HepG2 (cell line): ENCODE data around the gene ACOT6. TPM values are rescaled to one million over a fixed set of nuclear protein-coding genes. Genes with fewer than 3 reads are reported as not detected.
"Not testable (repeated sequence)": the region's sequence is repeated elsewhere in the genome, so short reads cannot be mapped to it uniquely, and the experiment has no call there.

Source experiments
- ATAC-seq: fragments of 200-7000 bp; cut with Tn5 transposase; 3 replicates; pipeline ENCODE4 v1.9.1; 2020; ENCODE audit warnings: mild to moderate bottlenecking, moderate library complexity
- BruUV-seq: library from RNA; stranded (reverse); fragments of 400-500 nt; replicated peaks from 2 replicates; lab custom pipeline; 2021; lab: Mats Ljungman, UMichigan
- CTCF ChIA-PET: fragments of 300-600 bp; formaldehyde crosslinking; extraction: SDS; loops from one replicate; lab custom pipeline; 2021; ENCODE audit warnings: low total read pairs, inconsistent platforms, low intra/inter-chr PET ratio; lab: Yijun Ruan, JAX
- POLR2A ChIA-PET: fragments of 350-600 bp; sonication (Branson Sonifier 250); formaldehyde crosslinking; loops from one replicate; lab custom pipeline; 2020; ENCODE audit warnings: antibody characterized with exemption, inconsistent platforms; lab: Yijun Ruan, JAX
- DNase-seq: peaks from one replicate; pipeline ENCODE4 v3.0.0-alpha.2; 2015; ENCODE audit warnings: low spot score
- FAIRE-seq: peaks from 3 replicates; lab custom pipeline; 2011; peaks lifted over from hg19 to GRCh38; lab: Jason Lieb, UNC
- H2AFZ ChIP-seq: one replicate; pipeline ENCODE4 v1.6.1; 2011; ENCODE audit warnings: low read length, inconsistent platforms
- H3K27ac ChIP-seq: fragments of 300-600 bp; 3 replicates; pipeline ENCODE4 v1.8.0; 2011; ENCODE audit warnings: mixed run types, mild to moderate bottlenecking, mixed read lengths, low read length, inconsistent platforms; ENCODE audit not compliant: insufficient read depth; ENCODE audit errors: extremely low read length
- H3K27me3 ChIP-seq, 2 experiments: fragments of 200-600 bp in 1 of 2; 2 replicates in 1 of 2; 3 replicates in 1 of 2; pipeline versions ENCODE4 v1.6.0 to v1.8.0; 2011; ENCODE audit warnings: low read length in 2 of 2, mild to moderate bottlenecking in 2 of 2, moderate library complexity in 2 of 2, inconsistent platforms in 1 of 2; ENCODE audit not compliant: insufficient read depth in 2 of 2, control insufficient read depth in 1 of 2
- H3K36me3 ChIP-seq, 2 experiments: fragments of 200-600 bp in 1 of 2; replicated peaks in 1 of 2; 2 replicates in 1 of 2; 3 replicates in 1 of 2; pipeline versions ENCODE4 v1.5.1 to v1.8.0; 2011; ENCODE audit warnings: low read length in 2 of 2, inconsistent platforms in 1 of 2; ENCODE audit not compliant: insufficient read depth in 2 of 2, control insufficient read depth in 1 of 2
- H3K4me1 ChIP-seq: 2 replicates; pipeline ENCODE4 v1.5.1; 2012; ENCODE audit warnings: low read length, inconsistent platforms; ENCODE audit not compliant: insufficient read depth
- H3K4me2 ChIP-seq: 2 replicates; pipeline ENCODE4 v1.6.0; 2011; ENCODE audit warnings: low read depth, low read length, inconsistent platforms
- H3K4me3 ChIP-seq, 3 experiments: fragments of 200-600 bp in 1 of 3; sonication (generic), shearing (Covaris generic) in 1 of 3; replicated peaks in 1 of 3; 2 replicates each; pipeline ENCODE4 v1.5.1; 2011 to 2016; ENCODE audit warnings: low read length in 3 of 3, inconsistent platforms in 2 of 3, low read depth in 2 of 3, mild to moderate bottlenecking in 2 of 3, control low read depth in 1 of 3, mixed read lengths in 1 of 3; ENCODE audit not compliant: insufficient read depth in 1 of 3
- H3K79me2 ChIP-seq: one replicate; pipeline ENCODE4 v1.6.1; 2011; ENCODE audit warnings: low read length, inconsistent platforms; ENCODE audit not compliant: insufficient read depth
- H3K9ac ChIP-seq: 2 replicates; pipeline ENCODE4 v1.6.0; 2011; ENCODE audit warnings: mild to moderate bottlenecking, low read depth, low read length, inconsistent platforms; ENCODE audit not compliant: insufficient read depth
- H3K9me3 ChIP-seq: 2 replicates; pipeline ENCODE4 v1.5.1; 2012; ENCODE audit warnings: mild to moderate bottlenecking, low read length
- H4K20me1 ChIP-seq: 2 replicates; pipeline ENCODE4 v1.6.0; 2011; ENCODE audit warnings: inconsistent platforms, mild to moderate bottlenecking, low read length, moderate library complexity; ENCODE audit not compliant: insufficient read depth
- KDM2A ChIP-seq: sonication (generic); formaldehyde crosslinking; IDR thresholded peaks from 2 replicates; pipeline ENCODE4 v1.4.0; 2020; ENCODE audit warnings: low read depth, missing genetic modification reagents, borderline replicate concordance
- RAD21 ChIP-seq: fragments of 450-650 bp; formaldehyde crosslinking; IDR thresholded peaks from 2 replicates; pipeline ENCODE4 v1.5.0; 2020; ENCODE audit warnings: mild to moderate bottlenecking
- SAP130 ChIP-seq: IDR thresholded peaks from 2 replicates; pipeline ENCODE4 v1.6.1; 2016; ENCODE audit warnings: low read depth
- STAG1 ChIP-seq: sonication (generic); formaldehyde crosslinking; IDR thresholded peaks from 2 replicates; pipeline ENCODE4 v1.4.0; 2020; ENCODE audit warnings: missing genetic modification reagents
- TEAD3 ChIP-seq: optimal IDR thresholded peaks from 2 replicates; pipeline ENCODE3; 2016; ENCODE audit warnings: borderline replicate concordance
- YY1 ChIP-seq: IDR thresholded peaks from 2 replicates; pipeline ENCODE4 v1.6.1; 2011; ENCODE audit warnings: low read length, low read depth, moderate library complexity, mild to moderate bottlenecking; ENCODE audit not compliant: insufficient read depth, insufficient replicate concordance
- ZFY ChIP-seq: sonication (generic); formaldehyde crosslinking; IDR thresholded peaks from 2 replicates; pipeline ENCODE4 v1.4.0; 2020; ENCODE audit warnings: missing genetic modification reagents
- ZNF766 ChIP-seq: sonication (generic); formaldehyde crosslinking; IDR thresholded peaks from 2 replicates; pipeline ENCODE4 v1.5.0; 2020; ENCODE audit warnings: missing genetic modification reagents, borderline replicate concordance
- whole genome bisulfite sequencing: methylation state at CpG from one replicate; pipeline ENCODE4 v1.1.6; 2017; ENCODE audit warnings: low lambda C conversion rate; 5-methylcytosine and 5-hydroxymethylcytosine counted together
- in situ Hi-C: cut with HindIII; loops from 2 replicates; pipeline ENCODE4 v1.10.0; 2017; ENCODE audit warnings: low pct_unique_long_range_greater_than_20kb; ENCODE audit not compliant: extremely low pct_ligation_motif_present
- intact Hi-C: fragments of 100-400 bp; cut with micrococcal nuclease; formaldehyde crosslinking; loops from one replicate; pipeline ENCODE4 v1.10.0; 2022; ENCODE audit not compliant: unreplicated experiment
- polyA plus RNA-seq, 8 experiments: library from polyadenylated mRNA; depleted of rRNA in 3 of 8; stranded (reverse) in 7 of 8; unstranded in 1 of 8; fragments of >200 nt; fragmentation: Illumina TruSeq in 4 of 8; extraction: Trizol in 4 of 8; gene quantifications; 2 replicates each; pipeline versions ENCODE4 v1.2.1 to v1.2.3, GENCODE V29; 2011 to 2016; ENCODE audit warnings: low read depth in 4 of 8, missing spikeins in 1 of 8, mixed read lengths in 1 of 8; ENCODE audit not compliant: insufficient read depth in 1 of 8
- total RNA-seq, 5 experiments: library from RNA; depleted of rRNA; stranded (reverse); fragments of >200 nt; fragmentation: Illumina TruSeq; extraction: Trizol; gene quantifications; 2 replicates each; pipeline ENCODE4 v1.2.3, GENCODE V29; 2016; ENCODE audit warnings: low read depth in 1 of 5
- TF ChIP-seq, protein P1 (sequence below): sonication (generic); IDR thresholded peaks from 2 replicates; pipeline ENCODE4 v1.6.1; 2016; ENCODE audit warnings: low read depth, borderline replicate concordance
- TF ChIP-seq, protein P2 (sequence below): IDR thresholded peaks from 2 replicates; pipeline ENCODE4 v1.6.1; 2018; ENCODE audit warnings: missing genetic modification reagents
- TF ChIP-seq, protein P3 (sequence below), 2 experiments: sonication (generic) in 1 of 2; formaldehyde crosslinking in 1 of 2; IDR thresholded peaks; 2 replicates each; pipeline versions ENCODE4 v1.4.0 to v1.6.1; 2018 to 2020; ENCODE audit warnings: missing genetic modification reagents in 2 of 2, borderline replicate concordance in 1 of 2, low read depth in 1 of 2, mild to moderate bottlenecking in 1 of 2, missing biosample characterization in 1 of 2
- TF ChIP-seq, protein P4 (sequence below): sonication (generic); formaldehyde crosslinking; IDR thresholded peaks from 2 replicates; pipeline ENCODE4 v1.5.0; 2020; ENCODE audit warnings: mild to moderate bottlenecking, missing genetic modification reagents, moderate library complexity
- TF ChIP-seq, protein P5 (sequence below): sonication (generic); formaldehyde crosslinking; IDR thresholded peaks from 2 replicates; pipeline ENCODE4 v1.5.1; 2020; ENCODE audit warnings: mild to moderate bottlenecking, missing genetic modification reagents, moderate library complexity

Gene ACOT6
- total and polyA plus RNA-seq, 2 of the 13 experiments (the other 11 are each of a cell fraction or from before 2014, with no cell fraction given), result 0.15 to 0.27 TPM

DNA sequence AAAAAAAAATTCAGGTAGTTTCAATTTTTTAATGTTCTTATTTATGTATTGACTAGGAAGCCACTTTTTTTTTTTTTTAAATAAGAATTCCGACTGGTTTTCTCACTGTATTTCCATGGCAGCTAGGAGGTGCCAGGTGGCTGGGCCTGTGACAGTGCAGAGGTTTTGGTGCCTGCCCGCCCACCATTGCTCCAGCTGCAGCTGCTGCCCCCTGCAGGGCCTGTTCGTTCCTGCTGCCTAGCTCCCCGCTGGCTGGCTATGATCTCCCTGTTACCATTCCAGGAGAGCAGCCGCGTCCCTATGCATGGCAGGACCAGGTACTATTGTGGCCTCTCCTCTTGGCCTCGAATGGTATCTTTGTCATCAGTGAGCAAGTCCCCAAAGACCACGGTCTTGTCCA lies 41.4 kb upstream of the ACOT6 start:
- peak overlapping the region; percentile 92; the same call in 1 of the 2 replicates for H3K9ac ChIP-seq
- peak overlapping the region; percentile 97 for H3K27ac ChIP-seq
- FAIRE-seq (peak; percentile 97), ATAC-seq (peak; percentile 70)
- not testable (repeated sequence) for DNase-seq, H4K20me1 ChIP-seq, BruUV-seq, H3K9me3 ChIP-seq, H3K27me3 ChIP-seq, H2AFZ ChIP-seq
- CTCF ChIA-PET, result interaction anchor here (1.0 to 3.0 kb wide), 3 partner anchors 31 to 62 kb away, joined by 3 to 12 read pairs (median 9); no protein-coding TSS in a partner anchor
- peak overlapping the region; percentile 86 for H3K4me2 ChIP-seq
- peaks cover 1 to 15% of the 10 kb centered on the region in 2 experiments for H3K36me3 ChIP-seq
- in situ Hi-C loops (loop anchor here (10.0 kb wide), 1 partner anchor 64 kb away; no protein-coding TSS in a partner anchor), intact Hi-C loops (loop anchor here (1.0 to 10.0 kb wide), 2 partner anchors 34 to 64 kb away; partner anchors contain the start of gene ACOT1)
- peaks cover 27% of the 10 kb centered on the region for H3K79me2 ChIP-seq
- H3K4me1 ChIP-seq, result peaks cover 23% of the 10 kb centered on the region
- POLR2A ChIA-PET, result interaction anchor here (0.7 to 6.4 kb wide), 7 partner anchors 33 to 189 kb away, joined by 3 to 108 read pairs (median 4); partner anchors contain the start of genes ACOT1 and ACOT6
- H3K4me3 ChIP-seq, result peak overlapping the region; percentile 63 to 76 (median 74); a peak in 5 of 6 replicates
- WGBS, result 1% methylated on average over 8 of the region's 8 CpGs
- TF ChIP-seq, protein P1, sequence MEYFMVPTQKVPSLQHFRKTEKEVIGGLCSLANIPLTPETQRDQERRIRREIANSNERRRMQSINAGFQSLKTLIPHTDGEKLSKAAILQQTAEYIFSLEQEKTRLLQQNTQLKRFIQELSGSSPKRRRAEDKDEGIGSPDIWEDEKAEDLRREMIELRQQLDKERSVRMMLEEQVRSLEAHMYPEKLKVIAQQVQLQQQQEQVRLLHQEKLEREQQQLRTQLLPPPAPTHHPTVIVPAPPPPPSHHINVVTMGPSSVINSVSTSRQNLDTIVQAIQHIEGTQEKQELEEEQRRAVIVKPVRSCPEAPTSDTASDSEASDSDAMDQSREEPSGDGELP, result peak; percentile 9; the same call in 1 of the 2 replicates
- TF ChIP-seq KDM2A (CRISPR knock-in tag) (peak; percentile 34; the same call in 1 of the 2 replicates), RAD21 (CRISPR knock-in tag) (peak; percentile 63), ZFY (CRISPR knock-in tag) (0 out of 2 replicates have a peak, but pooled peaks have one; percentile 19), TEAD3 (CRISPR knock-in tag) (peak; percentile 46), YY1 (peak; percentile 62), STAG1 (CRISPR knock-in tag) (peak; percentile 57), ZNF766 (CRISPR knock-in tag) (0 out of 2 replicates have a peak, but pooled peaks have one; percentile 10), SAP130 (CRISPR knock-in tag) (peak; percentile 55; the same call in 1 of the 2 replicates)
- TF ChIP-seq, protein P2, sequence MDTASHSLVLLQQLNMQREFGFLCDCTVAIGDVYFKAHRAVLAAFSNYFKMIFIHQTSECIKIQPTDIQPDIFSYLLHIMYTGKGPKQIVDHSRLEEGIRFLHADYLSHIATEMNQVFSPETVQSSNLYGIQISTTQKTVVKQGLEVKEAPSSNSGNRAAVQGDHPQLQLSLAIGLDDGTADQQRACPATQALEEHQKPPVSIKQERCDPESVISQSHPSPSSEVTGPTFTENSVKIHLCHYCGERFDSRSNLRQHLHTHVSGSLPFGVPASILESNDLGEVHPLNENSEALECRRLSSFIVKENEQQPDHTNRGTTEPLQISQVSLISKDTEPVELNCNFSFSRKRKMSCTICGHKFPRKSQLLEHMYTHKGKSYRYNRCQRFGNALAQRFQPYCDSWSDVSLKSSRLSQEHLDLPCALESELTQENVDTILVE (CRISPR knock-in tag), result 0 out of 2 replicates have a peak, but pooled peaks have one; percentile 13
- TF ChIP-seq, protein P3, sequence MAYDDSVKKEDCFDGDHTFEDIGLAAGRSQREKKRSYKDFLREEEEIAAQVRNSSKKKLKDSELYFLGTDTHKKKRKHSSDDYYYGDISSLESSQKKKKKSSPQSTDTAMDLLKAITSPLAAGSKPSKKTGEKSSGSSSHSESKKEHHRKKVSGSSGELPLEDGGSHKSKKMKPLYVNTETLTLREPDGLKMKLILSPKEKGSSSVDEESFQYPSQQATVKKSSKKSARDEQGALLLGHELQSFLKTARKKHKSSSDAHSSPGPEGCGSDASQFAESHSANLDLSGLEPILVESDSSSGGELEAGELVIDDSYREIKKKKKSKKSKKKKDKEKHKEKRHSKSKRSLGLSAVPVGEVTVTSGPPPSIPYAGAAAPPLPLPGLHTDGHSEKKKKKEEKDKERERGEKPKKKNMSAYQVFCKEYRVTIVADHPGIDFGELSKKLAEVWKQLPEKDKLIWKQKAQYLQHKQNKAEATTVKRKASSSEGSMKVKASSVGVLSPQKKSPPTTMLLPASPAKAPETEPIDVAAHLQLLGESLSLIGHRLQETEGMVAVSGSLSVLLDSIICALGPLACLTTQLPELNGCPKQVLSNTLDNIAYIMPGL (CRISPR knock-in tag; IDR thresholded peaks at IDR 0.05; ENCODE audit: borderline replicate concordance in 1 of 2, low read depth in 1 of 2), result peak in 1 of 2 experiments; percentile 61; a peak in 2 of 4 replicates
- TF ChIP-seq, protein P4, sequence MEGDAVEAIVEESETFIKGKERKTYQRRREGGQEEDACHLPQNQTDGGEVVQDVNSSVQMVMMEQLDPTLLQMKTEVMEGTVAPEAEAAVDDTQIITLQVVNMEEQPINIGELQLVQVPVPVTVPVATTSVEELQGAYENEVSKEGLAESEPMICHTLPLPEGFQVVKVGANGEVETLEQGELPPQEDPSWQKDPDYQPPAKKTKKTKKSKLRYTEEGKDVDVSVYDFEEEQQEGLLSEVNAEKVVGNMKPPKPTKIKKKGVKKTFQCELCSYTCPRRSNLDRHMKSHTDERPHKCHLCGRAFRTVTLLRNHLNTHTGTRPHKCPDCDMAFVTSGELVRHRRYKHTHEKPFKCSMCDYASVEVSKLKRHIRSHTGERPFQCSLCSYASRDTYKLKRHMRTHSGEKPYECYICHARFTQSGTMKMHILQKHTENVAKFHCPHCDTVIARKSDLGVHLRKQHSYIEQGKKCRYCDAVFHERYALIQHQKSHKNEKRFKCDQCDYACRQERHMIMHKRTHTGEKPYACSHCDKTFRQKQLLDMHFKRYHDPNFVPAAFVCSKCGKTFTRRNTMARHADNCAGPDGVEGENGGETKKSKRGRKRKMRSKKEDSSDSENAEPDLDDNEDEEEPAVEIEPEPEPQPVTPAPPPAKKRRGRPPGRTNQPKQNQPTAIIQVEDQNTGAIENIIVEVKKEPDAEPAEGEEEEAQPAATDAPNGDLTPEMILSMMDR (CRISPR knock-in tag), result peak; percentile 78
- TF ChIP-seq, protein P5, sequence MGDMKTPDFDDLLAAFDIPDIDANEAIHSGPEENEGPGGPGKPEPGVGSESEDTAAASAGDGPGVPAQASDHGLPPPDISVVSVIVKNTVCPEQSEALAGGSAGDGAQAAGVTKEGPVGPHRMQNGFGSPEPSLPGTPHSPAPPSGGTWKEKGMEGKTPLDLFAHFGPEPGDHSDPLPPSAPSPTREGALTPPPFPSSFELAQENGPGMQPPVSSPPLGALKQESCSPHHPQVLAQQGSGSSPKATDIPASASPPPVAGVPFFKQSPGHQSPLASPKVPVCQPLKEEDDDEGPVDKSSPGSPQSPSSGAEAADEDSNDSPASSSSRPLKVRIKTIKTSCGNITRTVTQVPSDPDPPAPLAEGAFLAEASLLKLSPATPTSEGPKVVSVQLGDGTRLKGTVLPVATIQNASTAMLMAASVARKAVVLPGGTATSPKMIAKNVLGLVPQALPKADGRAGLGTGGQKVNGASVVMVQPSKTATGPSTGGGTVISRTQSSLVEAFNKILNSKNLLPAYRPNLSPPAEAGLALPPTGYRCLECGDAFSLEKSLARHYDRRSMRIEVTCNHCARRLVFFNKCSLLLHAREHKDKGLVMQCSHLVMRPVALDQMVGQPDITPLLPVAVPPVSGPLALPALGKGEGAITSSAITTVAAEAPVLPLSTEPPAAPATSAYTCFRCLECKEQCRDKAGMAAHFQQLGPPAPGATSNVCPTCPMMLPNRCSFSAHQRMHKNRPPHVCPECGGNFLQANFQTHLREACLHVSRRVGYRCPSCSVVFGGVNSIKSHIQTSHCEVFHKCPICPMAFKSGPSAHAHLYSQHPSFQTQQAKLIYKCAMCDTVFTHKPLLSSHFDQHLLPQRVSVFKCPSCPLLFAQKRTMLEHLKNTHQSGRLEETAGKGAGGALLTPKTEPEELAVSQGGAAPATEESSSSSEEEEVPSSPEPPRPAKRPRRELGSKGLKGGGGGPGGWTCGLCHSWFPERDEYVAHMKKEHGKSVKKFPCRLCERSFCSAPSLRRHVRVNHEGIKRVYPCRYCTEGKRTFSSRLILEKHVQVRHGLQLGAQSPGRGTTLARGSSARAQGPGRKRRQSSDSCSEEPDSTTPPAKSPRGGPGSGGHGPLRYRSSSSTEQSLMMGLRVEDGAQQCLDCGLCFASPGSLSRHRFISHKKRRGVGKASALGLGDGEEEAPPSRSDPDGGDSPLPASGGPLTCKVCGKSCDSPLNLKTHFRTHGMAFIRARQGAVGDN (CRISPR knock-in tag), result peak; percentile 55
